ENCODE results near the gene CHI3L1.

CHI3L1 gene

DNA sequence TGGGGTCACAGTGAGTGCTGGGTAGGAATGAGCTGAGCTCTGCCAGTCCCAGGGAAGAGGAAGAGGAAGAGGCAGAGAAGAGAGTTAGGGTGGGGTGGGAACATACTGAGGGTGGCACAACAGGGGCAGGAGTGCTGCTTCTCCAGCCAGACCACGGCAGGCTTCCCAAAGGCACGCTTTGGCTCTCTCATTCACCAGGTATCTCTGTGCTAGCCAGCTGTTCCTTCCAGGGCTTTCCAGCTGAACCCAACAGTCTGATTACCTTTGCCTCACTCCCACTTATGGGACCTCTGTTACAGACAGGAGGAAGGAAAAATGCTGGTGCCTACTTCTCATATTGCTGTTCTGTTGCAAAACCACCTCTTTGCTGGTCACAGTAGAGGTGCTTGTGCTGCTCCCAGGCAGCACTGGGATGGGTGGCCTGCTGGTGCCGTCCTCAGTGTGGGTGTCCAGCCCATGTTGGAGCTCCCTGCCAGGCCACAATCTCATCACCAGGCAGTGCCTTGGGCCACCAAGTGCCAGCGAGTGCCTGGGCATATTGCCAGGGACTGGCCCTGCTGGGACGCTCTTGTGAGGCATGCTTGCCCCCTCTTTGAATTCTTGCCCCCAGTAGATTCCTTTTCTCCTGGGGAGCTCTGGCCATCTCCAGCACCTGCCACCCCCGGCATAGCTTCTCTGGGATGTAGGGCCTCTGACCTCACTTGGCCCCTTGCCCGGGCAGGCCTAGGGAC, 56.8 kb downstream of the CHI3L1 start:
- DNase-seq, result peak; percentile 90

Data from midbrain (tissue), 1 donor.